ENCODE results near the gene FCRL6. TPM values are rescaled to one million over a fixed set of nuclear protein-coding genes. Genes with fewer than 3 reads are reported as not detected.

FCRL6 gene
- total RNA-seq, 4 donors from 2014 or later = not detected

DNA sequence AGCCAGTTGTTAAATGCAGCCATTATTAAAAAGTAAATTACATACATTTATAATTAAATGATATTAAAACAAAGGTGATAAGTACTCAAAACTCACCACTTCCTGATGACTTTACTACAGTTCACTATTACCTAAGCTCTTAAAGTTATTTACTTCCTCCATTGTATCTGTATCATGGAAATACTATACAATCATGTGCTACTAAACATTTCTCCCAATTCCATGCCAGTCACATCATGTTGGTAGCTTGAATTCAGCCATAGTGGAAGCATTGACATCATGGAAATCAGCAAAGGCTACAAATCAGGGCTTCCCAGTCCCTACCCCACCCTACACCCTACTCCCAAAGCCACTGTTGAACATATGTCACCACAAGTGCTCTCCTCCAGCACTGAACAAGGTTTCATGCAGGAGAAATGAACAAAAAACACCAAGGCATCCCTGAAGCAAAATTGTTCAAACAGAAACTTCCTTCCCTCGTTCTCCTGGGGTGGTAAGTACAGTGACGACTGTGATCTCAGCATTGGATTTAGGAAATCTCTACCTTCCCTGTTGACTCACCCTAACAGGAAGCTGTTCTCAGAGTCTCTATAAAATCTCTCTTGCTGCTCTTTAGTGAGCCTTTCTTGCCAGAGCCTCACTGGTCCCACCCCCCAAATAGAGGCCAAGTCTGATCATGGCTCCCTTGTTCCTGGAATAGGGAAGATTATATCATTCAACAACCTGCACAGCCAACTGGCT is 47.6 kb downstream of the FCRL6 start:
- DNase-seq = no peak
- Histone ChIP-seq H3K4me1 (peaks cover 8 to 14% of the 10 kb centered on the region in 2 donors), H3K36me3 (no peaks in the 10 kb centered on the region), H3K4me3 (no peak overlapping the region), H3K9me3 (no peaks in the 10 kb centered on the region), H3K27me3 (no peaks in the 10 kb centered on the region), H3K27ac (no peak overlapping the region)
- intact Hi-C loops (cut with DNase I; ENCODE audit: low total_unique reads) (loop anchor here (10.0 kb wide), 1 partner anchor 75 kb away; the partner anchor contains the start of gene TAGLN2), in situ Hi-C loops (cut with MboI; ENCODE audit: low sequenced_read_pairs in 4 of 4) (loop anchor here in 1 of 4 donors (10.0 kb wide), 1 partner anchor 45 kb away; the partner anchor contains the start of gene FCRL6)
- no peak for TF ChIP-seq CTCF (IDR thresholded peaks at IDR 0.05 in 4 of 5, conservative IDR thresholded peaks at IDR 0.05 in 1 of 5)
- no peak for ATAC-seq

DNA sequence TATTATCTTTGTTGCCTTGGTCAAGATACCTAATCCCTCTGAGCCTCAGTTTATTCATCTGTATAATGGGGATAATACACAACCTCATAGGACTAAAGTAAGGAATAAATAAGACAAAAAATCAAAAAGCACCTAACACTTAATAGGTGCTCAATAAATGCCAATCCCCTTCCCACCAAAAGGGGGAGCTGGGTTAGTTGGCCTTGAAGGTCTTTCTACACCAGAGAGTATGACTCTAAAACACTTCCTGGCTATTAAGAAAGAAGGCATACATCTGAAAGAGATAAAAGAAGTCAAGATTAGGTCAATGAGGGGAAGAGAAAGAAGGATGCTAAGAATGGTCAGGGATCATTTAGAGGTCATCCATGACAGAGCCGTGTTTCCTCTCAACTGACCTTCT is 49.2 kb downstream of the FCRL6 start:
- H3K36me3 ChIP-seq = no peaks in the 10 kb centered on the region
- in situ Hi-C loops (cut with MboI; ENCODE audit: low sequenced_read_pairs in 4 of 4) (loop anchor here in 1 of 4 donors (10.0 kb wide), 1 partner anchor 47 kb away; the partner anchor contains the start of gene FCRL6), intact Hi-C loops (cut with DNase I; ENCODE audit: low total_unique reads) (loop anchor here (10.0 kb wide), 1 partner anchor 73 kb away; the partner anchor contains the start of gene TAGLN2)
- peaks cover 8 to 14% of the 10 kb centered on the region in 2 donors for H3K4me1 ChIP-seq
- no peaks in the 10 kb centered on the region for H3K27me3 ChIP-seq
- H3K4me3 ChIP-seq = no peak overlapping the region
- no peak for DNase-seq
- no peak overlapping the region for H3K27ac ChIP-seq
- no peak for ATAC-seq
- TF ChIP-seq POLR2A (IDR thresholded peaks at IDR 0.05) (no peak), CTCF (IDR thresholded peaks at IDR 0.05 in 4 of 5, conservative IDR thresholded peaks at IDR 0.05 in 1 of 5) (no peak)
- no peaks in the 10 kb centered on the region for H3K9me3 ChIP-seq

DNA sequence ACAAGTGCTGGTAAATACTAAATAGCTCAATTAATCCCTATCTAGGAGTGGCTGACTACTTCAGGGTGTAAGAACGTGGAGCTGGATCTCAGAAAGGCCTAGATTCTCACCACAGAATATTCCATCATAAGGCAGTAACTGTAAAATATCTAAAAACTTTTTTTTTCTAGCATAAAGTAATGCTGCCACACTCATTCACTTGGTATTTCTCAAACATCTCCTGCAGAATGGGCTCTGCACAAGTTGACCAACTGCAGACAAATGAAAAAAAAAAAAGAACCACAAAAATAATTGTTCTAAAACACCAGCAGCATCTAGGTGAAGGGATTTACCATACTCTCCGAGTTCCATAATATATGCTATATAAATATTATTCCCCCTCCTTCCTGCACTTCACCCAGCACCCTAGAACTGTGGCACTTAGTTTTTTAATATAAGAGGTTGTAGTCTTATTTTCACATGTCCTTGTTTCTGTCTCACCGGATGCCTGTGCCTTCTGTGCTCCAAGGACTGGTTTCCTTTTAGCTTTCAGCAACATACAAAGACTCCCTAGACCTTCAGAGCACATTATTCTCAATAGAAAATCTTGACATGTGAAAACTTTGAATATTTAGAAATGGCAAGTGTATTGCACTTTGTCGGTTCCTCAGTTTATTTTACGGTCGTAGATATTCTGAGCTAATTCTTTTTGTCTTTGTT is 51.4 kb downstream of the FCRL6 start:
- DNase-seq = no peak
- no peaks in the 10 kb centered on the region for H3K27me3 ChIP-seq
- in situ Hi-C loops (cut with MboI; ENCODE audit: low sequenced_read_pairs in 4 of 4) = loop anchor here in 1 of 4 donors (10.0 kb wide), 1 partner anchor 49 kb away; the partner anchor contains the start of gene FCRL6
- no peaks in the 10 kb centered on the region for H3K9me3 ChIP-seq
- H3K4me3 ChIP-seq = peak overlapping the region; percentile 69 to 99 (median 82)
- no peaks in the 10 kb centered on the region for H3K36me3 ChIP-seq
- intact Hi-C loops (cut with DNase I; ENCODE audit: low total_unique reads) = loop anchor here (2.0 to 10.0 kb wide), 3 partner anchors 25 to 73 kb away; partner anchors contain the start of genes DUSP23 and TAGLN2
- no peak for ATAC-seq
- TF ChIP-seq CTCF (IDR thresholded peaks at IDR 0.05 in 4 of 5, conservative IDR thresholded peaks at IDR 0.05 in 1 of 5) (no peak), POLR2A (IDR thresholded peaks at IDR 0.05) (no peak)
- H3K27ac ChIP-seq = peak overlapping the region; percentile 82 to 95 (median 89)
- H3K4me1 ChIP-seq = peaks cover 8 to 14% of the 10 kb centered on the region in 2 donors

DNA sequence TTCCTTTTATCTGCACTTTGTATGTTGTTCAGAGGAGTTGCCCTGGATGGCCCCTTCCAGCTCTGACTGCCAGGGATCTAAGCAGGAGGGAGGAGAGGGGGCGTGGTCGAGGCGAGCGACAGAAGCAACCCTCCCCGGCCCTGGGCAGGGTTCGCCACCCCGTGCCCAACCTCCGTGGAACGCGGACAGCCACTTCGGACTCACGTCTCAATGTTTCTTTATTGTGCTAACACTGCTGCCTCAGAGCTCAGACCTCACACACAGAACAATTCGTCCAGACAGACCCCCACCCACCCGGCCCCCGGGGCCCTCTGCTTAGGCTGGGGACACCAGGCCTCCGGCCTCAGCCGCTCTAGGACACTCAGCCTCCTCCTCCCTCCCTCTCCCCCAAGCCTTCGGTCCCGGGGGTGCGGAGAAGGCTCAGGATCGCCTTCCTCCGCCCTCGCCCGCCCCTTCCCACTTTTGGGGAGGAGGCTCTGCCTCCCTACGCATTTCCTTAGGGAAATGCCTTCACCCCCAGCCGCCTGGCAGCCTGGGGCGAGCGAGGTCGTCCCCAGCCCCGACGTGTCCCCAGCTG is 52.0 kb downstream of the FCRL6 start:
- TF ChIP-seq CTCF (IDR thresholded peaks at IDR 0.05 in 4 of 5, conservative IDR thresholded peaks at IDR 0.05 in 1 of 5) (no peak), POLR2A (IDR thresholded peaks at IDR 0.05) (no peak)
- peaks cover 8 to 14% of the 10 kb centered on the region in 2 donors for H3K4me1 ChIP-seq
- ATAC-seq = peak; percentile 70 to 79
- H3K9me3 ChIP-seq = no peaks in the 10 kb centered on the region
- no peaks in the 10 kb centered on the region for H3K36me3 ChIP-seq
- in situ Hi-C loops (cut with MboI; ENCODE audit: low sequenced_read_pairs in 4 of 4) = loop anchor here in 1 of 4 donors (10.0 kb wide), 1 partner anchor 49 kb away; the partner anchor contains the start of gene FCRL6
- peak overlapping the region; percentile 69 to 99 (median 82) for H3K4me3 ChIP-seq
- DNase-seq = peak; percentile 38 to 54
- H3K27me3 ChIP-seq = no peaks in the 10 kb centered on the region
- intact Hi-C loops (cut with DNase I; ENCODE audit: low total_unique reads) = loop anchor here (2.0 to 10.0 kb wide), 3 partner anchors 25 to 73 kb away; partner anchors contain the start of genes DUSP23 and TAGLN2
- peak overlapping the region; percentile 82 to 95 (median 89) for H3K27ac ChIP-seq
